ENCODE results near the gene NFATC3. TPM values are rescaled to one million over a fixed set of nuclear protein-coding genes. Genes with fewer than 3 reads are reported as not detected.

NFATC3 gene
- total RNA-seq, 2 donors from 2014 or later, result 27.4 to 30.1 TPM

- Histone ChIP-seq H3K9ac (ENCODE audit: extremely low read depth, low read length, poor library complexity, severe bottlenecking) (no peak overlapping the region), H3K4me3 (ENCODE audit: low read length) (no peak overlapping the region), H3K27me3 (ENCODE audit: control insufficient read depth, insufficient read depth, low read length, poor library complexity, severe bottlenecking) (no peaks in the 10 kb centered on the region), H3K36me3 (ENCODE audit: control insufficient read depth, insufficient read depth, low read length) (peaks cover 50% of the 10 kb centered on the region), H3K9me3 (ENCODE audit: control insufficient read depth, low read length) (no peaks in the 10 kb centered on the region), H3K4me1 (ENCODE audit: control insufficient read depth, insufficient read depth, low read length) (no peaks in the 10 kb centered on the region), H3K27ac (ENCODE audit: low read depth, low read length) (no peak overlapping the region)
- Mint-ChIP-seq H3K27me3 (ENCODE audit: insufficient read depth) (no peaks in the 10 kb centered on the region), H3K9me3 (no peaks in the 10 kb centered on the region), H3K27ac (no peak overlapping the region), H3K4me1 (peaks cover 5% of the 10 kb centered on the region), H3K36me3 (ENCODE audit: low read depth) (peaks cover 37% of the 10 kb centered on the region), H3K4me3 (no peak overlapping the region)
- DNase-seq, result peak; percentile 25
- TF ChIP-seq, protein P1, sequence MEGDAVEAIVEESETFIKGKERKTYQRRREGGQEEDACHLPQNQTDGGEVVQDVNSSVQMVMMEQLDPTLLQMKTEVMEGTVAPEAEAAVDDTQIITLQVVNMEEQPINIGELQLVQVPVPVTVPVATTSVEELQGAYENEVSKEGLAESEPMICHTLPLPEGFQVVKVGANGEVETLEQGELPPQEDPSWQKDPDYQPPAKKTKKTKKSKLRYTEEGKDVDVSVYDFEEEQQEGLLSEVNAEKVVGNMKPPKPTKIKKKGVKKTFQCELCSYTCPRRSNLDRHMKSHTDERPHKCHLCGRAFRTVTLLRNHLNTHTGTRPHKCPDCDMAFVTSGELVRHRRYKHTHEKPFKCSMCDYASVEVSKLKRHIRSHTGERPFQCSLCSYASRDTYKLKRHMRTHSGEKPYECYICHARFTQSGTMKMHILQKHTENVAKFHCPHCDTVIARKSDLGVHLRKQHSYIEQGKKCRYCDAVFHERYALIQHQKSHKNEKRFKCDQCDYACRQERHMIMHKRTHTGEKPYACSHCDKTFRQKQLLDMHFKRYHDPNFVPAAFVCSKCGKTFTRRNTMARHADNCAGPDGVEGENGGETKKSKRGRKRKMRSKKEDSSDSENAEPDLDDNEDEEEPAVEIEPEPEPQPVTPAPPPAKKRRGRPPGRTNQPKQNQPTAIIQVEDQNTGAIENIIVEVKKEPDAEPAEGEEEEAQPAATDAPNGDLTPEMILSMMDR (conservative IDR thresholded peaks at IDR 0.05), result peak; percentile 16
- 86 to 100% methylated on average over 1 to 3 of the region's 3 CpGs for WGBS, 2 experiments (ENCODE audit: insufficient coverage in 1 of 2, insufficient read length in 1 of 2)
Observed at GRCh38 chr16:68228652-68229051, 143.5 kb downstream of the NFATC3 start.

GRCh38 chr16:68229431-68230175 lies 144.4 kb downstream of the NFATC3 start:
- H3K27me3 Mint-ChIP-seq (ENCODE audit: insufficient read depth), result no peaks in the 10 kb centered on the region
- WGBS, 2 experiments (ENCODE audit: insufficient coverage in 1 of 2, insufficient read length in 1 of 2), result 73 to 77% methylated on average over 4 of the region's 4 CpGs
- H3K4me3 Mint-ChIP-seq, result no peak overlapping the region
- no peaks in the 10 kb centered on the region for H3K9me3 ChIP-seq (ENCODE audit: control insufficient read depth, low read length)
- peaks cover 4% of the 10 kb centered on the region for H3K4me1 ChIP-seq (ENCODE audit: control insufficient read depth, insufficient read depth, low read length)
- no peaks in the 10 kb centered on the region for H3K27me3 ChIP-seq (ENCODE audit: control insufficient read depth, insufficient read depth, low read length, poor library complexity, severe bottlenecking)
- H3K4me1 Mint-ChIP-seq, result peaks cover 11% of the 10 kb centered on the region
- DNase-seq, result peak; percentile 84
- peaks cover 52% of the 10 kb centered on the region for H3K36me3 ChIP-seq (ENCODE audit: control insufficient read depth, insufficient read depth, low read length)
- no peak overlapping the region for H3K4me3 ChIP-seq (ENCODE audit: low read length)
- no peak overlapping the region for H3K27ac Mint-ChIP-seq
- H3K9ac ChIP-seq (ENCODE audit: extremely low read depth, low read length, poor library complexity, severe bottlenecking), result no peak overlapping the region
- peaks cover 37% of the 10 kb centered on the region for H3K36me3 Mint-ChIP-seq (ENCODE audit: low read depth)
- TF ChIP-seq, protein P1 (conservative IDR thresholded peaks at IDR 0.05), result peak; percentile 93
- H3K27ac ChIP-seq (ENCODE audit: low read depth, low read length), result no peak overlapping the region
- no peaks in the 10 kb centered on the region for H3K9me3 Mint-ChIP-seq

DNA sequence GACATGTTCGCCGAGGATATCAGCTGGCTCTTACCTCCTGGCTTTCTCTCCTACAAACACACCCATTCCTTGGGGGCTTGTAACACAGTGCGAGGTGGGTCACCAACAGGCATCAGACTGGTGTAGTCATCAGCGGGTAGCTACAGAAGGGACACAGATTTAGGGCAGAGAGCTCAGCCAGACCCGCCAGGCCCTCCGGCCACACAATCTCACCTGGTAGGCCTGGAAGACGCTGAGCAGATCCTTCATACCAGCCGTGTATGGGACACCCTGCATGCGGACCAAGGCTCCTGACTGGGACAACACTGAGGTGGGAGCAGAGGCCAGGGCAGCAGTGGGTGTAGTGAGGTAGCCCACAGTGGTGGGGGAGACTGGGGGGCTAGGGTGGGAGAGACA lies 145.0 kb downstream of the NFATC3 start:
- Mint-ChIP-seq H3K27ac (no peak overlapping the region), H3K36me3 (ENCODE audit: low read depth) (peaks cover 37% of the 10 kb centered on the region), H3K9me3 (no peaks in the 10 kb centered on the region), H3K4me3 (no peak overlapping the region), H3K4me1 (peaks cover 14% of the 10 kb centered on the region), H3K27me3 (ENCODE audit: insufficient read depth) (no peaks in the 10 kb centered on the region)
- Histone ChIP-seq H3K36me3 (ENCODE audit: control insufficient read depth, insufficient read depth, low read length) (peaks cover 52% of the 10 kb centered on the region), H3K4me3 (ENCODE audit: low read length) (no peak overlapping the region), H3K27me3 (ENCODE audit: control insufficient read depth, insufficient read depth, low read length, poor library complexity, severe bottlenecking) (no peaks in the 10 kb centered on the region), H3K9ac (ENCODE audit: extremely low read depth, low read length, poor library complexity, severe bottlenecking) (no peak overlapping the region), H3K4me1 (ENCODE audit: control insufficient read depth, insufficient read depth, low read length) (peaks cover 5% of the 10 kb centered on the region), H3K27ac (ENCODE audit: low read depth, low read length) (no peak overlapping the region), H3K9me3 (ENCODE audit: control insufficient read depth, low read length) (no peaks in the 10 kb centered on the region)
- TF ChIP-seq, protein P1 (conservative IDR thresholded peaks at IDR 0.05), result no peak
- 89 to 94% methylated on average over 5 to 9 of the region's 9 CpGs for WGBS, 2 experiments (ENCODE audit: insufficient coverage in 1 of 2, insufficient read length in 1 of 2)
- DNase-seq, result peak; percentile 25
